DMS53 (cell line): Measurements from ENCODE around the gene ETNK2.
"Not testable (repeated sequence)": the region's sequence is repeated elsewhere in the genome, so short reads cannot be mapped to it uniquely, and the experiment has no call there.

Experiments
- DNase-seq: peaks from one replicate; lab custom pipeline; 2025; lab: John Stamatoyannopoulos, UW

ETNK2 gene

GRCh38 chr1:204098683-204099082 is 53.2 kb downstream of the ETNK2 start:
- no peak for DNase-seq

- DNase-seq: no peak
These were observed 54.9 kb downstream of the ETNK2 start for GRCh38 chr1:204096931-204097330.

DNA sequence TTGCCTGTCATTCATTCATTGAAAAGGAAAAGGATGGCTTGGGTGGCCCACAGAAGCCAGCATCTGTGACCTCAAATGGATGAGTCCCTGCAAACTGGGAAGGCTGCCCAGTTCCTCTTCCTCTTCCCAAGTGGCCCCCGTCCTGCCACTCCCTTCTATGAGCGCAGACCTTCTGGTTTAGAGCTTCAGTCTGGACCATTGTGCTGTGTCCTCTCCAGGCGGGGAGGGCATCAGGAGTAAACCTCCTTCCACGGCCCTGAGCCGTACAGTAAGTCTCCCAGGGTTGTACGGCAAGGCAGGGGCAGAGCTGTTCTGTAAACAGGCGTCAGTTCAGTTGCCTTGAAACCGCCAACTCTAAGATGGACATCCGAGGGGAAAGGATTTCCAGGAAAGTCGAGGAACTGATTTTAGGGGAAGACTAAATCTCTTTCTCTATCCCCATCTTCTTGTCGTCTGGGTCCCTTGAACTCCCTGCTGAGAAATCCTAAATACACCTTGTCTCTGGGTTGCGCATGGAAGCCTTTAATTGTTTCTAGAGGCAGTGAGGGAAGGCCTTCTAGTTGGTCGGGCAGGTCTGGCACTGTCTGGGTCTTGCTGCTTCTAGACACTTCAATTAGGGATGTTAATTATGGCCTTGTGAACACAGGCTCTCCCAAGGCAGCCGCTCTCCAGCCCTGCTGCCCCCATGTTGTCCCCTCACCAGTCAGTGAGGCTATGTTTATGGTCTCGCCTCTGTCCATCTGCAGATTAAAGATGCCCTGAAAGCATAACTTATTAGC is 56.8 kb downstream of the ETNK2 start:
- DNase-seq: peak; percentile 32

DNA sequence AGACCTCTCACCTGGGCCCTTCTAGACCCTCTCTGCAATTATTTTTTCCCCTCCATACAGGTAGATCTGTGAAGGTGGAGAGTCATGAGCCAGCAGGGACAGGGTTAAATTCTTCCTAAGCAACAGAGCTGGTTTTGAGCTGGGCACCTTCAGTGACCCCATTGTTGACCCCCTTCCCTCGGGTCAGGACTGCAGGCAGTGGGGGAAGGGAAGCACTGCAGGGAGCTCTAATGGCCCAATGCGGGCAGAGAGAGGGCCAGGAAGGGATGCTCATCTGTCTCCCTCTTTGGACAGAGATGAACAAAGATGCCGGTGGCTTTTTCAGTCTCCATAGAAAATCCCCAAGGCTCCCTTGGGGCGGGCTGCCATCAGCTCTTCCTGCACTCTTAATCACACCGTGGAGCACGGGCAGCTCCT is 57.5 kb downstream of the ETNK2 start:
- peak; percentile 35 for DNase-seq

- peak; percentile 55 for DNase-seq
These were observed 58.1 kb downstream of the ETNK2 start for GRCh38 chr1:204093781-204094180.

- peak; percentile 98 for DNase-seq
These were observed 58.5 kb downstream of the ETNK2 start for GRCh38 chr1:204093421-204093717.

DNA sequence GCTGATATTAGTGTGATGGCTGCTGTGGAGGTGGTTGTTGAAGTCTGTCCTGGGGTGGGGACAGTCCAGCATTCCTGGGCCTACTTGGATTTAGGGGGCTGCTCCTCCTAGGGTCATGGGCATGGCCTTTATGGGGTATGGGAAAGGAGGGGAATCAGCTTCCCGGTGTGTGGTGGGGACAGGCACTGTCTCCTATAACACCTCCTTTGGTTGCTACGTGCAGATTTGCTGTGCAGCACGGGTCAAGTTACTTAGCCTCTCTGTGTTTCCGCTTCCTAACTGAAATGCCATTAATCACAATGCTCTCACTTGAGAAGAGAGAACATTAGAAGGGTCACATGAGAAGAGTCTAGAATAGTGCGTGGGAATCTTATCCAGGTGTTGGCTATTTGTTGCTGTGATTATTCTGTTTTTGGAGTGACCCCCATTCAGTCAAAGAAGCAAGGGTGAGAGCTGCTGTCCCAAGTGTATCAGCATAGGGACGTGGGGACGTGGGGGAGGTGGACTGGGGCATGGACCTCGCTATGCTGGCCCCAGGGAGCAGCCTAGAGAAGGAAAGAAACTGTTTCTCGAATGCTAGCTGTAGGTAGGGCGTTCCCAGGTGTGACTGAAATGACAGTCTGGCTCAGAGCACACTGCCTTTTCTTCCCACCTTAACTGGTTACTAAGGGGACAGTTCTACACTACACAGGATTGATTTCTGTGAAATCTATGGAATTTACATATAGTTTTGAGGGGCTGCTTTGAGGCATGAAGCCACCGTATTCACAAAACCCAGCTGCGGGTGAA is 59.0 kb downstream of the ETNK2 start:
- DNase-seq: peak; percentile 79

DNA sequence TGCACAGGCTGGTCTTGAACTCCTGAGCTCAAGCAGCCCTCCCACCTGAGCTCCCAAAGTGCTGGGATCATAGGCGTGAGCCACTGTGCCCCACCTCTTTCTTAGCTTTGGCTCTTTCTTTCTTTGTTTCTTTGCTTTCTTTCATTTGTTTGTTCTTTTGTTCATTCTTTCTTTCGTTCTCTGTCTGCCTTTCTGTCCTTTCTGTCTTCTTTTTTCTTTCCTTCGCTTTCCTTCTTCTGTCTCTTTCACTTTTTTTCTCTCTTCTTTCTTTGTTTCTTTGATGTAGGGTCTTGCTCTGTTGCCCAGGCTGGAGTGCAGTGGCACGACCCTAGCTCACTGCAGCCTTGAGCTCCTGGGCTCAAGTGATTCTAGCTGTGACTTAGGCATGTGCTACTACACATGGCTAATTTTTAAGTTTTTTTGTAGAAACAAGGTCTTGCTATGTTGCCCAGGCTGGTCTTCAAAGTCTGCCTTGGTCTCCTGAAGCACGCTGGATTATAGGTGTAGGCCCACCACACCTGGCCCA is 60.0 kb downstream of the ETNK2 start:
- no peak for DNase-seq

DNA sequence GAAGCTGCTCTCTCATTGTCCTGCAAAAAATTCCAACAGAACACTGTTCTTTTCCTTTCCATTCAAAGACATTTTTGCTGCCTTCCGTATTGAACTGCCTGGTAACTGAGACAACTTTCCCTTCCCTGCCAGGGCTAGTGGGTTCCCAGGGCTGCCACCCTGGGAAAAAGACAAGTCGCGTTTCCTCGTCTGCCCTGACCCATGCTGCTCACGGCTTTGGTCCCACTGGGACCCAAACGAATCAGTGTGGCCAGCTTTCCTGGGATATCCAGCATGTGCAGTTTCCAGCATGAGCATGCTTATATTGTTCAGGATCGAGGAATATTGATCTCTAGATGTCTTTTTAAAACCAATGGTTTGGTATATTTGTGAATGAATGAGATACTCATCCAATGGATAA is 60.8 kb downstream of the ETNK2 start:
- no peak for DNase-seq

GRCh38 chr1:204090132-204090531 is 61.7 kb downstream of the ETNK2 start:
- DNase-seq: not testable (repeated sequence)

DNA sequence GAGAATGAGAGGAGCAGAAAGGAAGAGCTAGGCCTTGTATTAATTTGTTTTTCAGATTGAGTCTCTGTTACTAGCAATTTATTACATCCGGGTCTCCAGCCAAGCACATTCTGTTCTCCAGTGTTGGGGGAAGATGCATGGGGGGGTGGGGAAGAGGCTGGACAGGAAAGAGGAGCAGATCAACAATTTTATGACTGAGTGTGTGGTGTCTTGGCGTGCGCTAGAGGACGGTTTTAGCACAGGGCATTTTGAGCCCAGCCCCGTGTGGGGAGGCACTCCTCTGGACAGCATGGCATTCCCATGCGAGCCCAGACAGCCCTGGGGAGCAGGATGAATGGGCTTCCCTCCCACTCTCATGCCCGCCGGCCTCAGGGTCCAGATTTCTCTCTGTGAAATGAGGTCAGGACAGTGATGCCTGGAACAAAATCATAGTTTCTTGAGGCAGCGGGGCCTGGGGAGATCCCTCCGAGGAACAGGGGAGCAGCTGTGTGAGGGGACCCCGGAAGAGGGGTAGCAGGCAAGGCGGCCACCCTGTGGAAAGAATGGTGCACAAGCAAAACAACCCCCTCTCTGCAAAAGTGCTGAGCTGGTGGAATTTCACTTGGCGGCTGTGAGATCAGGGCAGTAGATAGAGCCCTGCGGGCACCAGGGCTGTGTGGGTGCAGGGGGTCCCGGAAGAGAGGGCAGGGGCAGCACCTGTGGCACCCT is 62.6 kb downstream of the ETNK2 start:
- no peak for DNase-seq

DNA sequence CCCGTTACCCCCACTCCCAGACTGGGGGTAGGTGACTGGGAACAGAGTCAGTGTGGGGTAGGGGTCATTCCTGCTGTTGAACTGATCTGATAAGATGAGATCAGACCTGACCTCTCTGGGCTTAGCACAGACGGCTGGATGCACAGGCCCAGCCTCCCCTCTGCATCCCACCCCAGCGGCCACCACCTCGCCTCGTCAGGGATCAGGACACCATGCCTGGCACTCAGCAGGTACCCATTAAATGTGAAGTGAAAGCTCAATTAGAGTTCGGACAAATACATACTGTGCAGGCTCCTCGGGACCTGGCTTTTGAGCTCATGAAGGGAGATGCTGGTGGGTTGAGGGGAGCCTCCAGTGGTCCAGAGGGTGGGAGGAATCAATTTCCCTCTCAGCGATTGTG is 63.2 kb downstream of the ETNK2 start:
- no peak for DNase-seq

- DNase-seq: no peak
These were observed 63.8 kb downstream of the ETNK2 start for GRCh38 chr1:204087893-204088528.

DNA sequence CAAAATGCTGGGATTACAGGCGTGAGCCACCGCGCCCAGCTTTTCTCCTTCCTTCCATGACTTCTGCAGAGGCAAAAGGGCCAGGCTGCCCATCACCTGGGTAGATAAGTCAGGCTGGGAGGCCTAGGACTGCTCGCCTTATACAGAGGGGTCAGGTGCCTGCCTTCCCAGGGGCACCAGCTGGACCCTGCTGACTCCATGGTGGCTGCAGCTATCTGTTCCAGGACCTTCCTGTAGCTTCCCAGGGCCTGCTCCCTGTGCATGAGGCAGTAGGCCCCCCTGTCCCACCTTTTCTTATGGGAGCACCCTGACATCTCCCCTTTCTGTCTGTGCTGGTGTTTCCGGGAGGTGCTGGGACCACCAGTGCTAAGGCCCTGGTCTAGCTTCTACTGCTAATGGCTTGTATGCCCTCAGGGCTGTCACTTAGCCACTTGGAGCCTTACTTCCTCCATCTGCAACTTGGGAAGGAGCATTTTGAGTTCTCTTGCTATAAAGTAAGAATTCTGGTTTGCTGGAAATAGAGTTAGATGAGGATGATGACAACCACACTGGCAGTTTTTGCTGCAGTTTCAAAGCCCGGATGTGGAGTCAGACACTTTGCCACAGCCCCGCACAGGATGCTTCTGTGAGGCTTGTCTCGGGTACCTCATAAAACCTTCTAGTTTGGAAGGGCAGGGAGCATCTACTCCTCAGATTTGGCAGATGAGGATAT is 64.5 kb downstream of the ETNK2 start:
- DNase-seq: no peak

- no peak for DNase-seq
These were observed 66.0 kb downstream of the ETNK2 start for GRCh38 chr1:204085876-204086275.

DNA sequence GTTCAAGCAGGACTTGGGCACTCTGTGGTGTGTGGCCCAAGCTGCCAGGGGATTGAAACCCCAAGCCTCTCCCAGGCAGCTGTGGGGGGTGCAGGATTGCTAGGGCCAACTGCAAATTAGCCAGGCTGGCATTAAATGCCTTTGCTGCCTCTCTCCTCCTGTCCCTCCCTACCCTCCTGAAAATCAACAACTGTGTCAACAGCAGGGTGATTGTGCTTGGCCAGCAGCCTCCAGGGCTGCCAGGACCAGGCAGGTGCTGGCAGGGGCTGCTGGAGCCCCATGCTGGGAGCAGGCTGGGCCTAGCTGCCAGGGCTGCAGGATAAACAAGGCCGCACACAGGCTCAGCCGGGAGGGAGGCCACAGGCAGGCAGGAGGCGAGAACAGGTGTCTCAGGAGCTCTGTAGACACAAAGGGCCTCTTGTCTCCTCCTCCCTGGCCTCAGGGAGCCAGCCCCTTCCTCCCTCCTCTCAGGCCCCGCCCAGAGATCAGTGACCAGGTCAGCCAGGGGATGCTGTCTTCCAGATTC is 67.5 kb downstream of the ETNK2 start:
- DNase-seq: peak; percentile 100

DNA sequence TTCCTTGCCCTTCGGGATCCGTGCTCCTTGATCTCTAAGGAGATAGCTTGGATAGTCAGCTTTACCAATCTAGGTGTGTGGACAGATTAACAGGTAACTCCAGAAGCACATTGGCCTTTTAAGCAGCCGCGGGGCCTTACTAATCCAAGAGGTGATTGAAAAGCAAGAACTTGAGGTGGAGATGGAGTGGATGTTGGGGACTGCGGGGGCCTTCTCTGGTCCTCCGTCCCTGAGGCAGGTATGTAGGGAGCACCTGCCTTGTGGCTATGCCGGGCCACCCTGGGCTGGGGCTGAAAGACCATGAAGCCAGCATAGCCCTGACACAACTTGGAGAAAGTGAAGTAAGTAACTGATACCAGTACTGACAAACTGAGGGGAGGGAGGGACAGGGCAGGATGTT is 68.4 kb downstream of the ETNK2 start:
- DNase-seq: peak; percentile 50

DNA sequence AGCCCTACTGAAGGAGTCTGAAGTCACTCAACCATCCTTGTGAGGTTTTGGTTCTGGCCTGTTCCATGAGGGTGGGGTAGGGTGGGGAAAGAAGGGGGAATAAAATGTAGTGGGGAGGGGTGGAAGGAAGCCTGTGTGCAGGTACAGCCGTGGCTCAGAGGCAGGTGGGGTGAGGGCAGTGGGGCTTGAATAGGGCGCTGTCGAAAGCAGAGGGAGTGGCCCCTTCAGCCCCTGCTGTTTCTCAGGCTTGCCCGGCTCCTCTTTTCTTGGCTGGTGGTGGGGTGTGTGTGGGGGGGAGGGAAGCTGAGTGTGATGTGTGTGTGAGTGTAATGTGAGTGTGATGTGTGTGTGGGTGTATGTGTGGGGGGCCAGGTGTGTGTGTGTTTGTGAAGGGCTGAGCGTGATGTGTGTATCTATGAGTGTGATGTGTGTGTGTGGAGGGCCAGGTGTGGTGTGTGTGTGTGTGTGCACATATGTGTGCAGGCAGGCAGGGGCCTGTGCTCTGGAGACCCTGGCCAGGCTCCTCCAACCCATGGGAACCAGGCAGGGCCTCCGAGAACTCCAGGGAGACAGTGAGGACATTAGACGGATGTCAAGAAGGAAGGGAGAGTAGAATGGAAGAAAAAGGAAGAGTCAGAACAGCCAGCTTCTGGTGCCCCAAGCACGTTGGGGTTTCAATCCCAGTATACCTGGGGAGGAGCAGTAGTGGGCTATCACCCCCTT is 69.9 kb downstream of the ETNK2 start:
- DNase-seq: no peak

DNA sequence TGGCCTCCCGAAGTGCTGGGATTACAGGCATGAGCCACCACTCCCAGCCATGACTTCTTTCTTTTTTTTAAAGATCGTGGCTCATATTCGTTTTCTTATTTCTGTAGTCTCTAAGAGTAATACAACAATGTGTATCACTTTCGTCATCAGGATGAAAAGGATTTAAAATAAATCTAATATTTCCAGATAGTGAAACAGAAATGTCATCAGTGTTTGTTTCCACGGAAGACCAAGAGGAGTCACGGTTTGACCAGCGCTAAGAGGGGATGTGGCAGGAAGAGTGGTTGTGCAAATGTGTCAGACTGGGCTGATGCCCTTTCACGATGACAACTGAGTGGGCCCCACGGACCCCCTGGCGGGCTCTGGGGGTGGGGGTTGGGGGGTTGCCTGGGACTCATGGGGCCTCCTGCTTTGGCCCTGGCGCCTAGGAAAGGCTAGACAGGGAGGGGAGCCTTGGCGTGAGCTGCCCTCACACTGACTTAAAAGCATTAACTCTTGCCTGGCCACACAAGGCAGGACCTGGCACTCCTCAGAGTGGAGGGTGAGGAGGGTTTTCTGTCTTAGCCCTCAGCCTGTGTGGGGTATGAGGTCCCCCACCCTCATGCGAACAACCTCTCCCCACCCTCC is 70.6 kb downstream of the ETNK2 start:
- DNase-seq: no peak
